HK-2 (cell line): ENCODE results near the gene TRIM17.

Source experiments
- DNase-seq: peaks from one replicate; pipeline ENCODE4 v3.0.0-alpha.2; 2018; ENCODE audit not compliant: unreplicated experiment

Gene TRIM17

DNA sequence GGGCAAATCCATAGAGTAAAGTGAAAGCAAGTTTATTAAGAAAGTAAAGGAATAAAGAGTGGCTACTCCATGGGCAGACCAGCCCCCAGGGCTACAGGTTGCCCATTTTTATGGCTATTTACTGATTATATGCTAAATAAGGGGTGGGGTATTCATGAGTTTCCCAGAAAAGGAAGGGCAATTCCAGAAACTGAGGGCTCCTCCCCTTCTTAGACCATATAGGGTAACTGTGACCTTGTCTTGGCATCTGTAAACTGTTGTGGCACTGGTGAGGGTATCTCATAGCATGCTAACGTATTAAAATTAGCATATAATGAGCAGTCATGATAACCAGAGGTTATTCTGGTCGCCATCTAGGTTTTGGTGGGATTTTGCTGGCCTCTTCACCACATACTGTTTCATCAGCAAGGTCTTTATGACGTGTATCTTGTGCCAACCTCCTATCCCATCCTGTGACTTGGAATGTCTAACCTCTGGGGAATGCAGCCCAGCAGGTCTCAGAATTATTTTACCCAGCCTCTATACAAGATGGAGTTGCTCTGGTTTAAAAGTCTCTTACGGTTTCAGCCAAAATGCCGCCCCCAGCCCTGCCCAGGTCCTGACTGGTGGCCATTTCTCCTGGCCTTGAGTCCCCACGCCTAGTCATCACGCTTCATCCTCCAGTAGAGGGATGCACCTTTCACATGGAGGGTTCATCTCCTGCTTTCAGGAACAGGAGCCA is 982 bp upstream of the TRIM17 start:
- DNase-seq: no peak

DNA sequence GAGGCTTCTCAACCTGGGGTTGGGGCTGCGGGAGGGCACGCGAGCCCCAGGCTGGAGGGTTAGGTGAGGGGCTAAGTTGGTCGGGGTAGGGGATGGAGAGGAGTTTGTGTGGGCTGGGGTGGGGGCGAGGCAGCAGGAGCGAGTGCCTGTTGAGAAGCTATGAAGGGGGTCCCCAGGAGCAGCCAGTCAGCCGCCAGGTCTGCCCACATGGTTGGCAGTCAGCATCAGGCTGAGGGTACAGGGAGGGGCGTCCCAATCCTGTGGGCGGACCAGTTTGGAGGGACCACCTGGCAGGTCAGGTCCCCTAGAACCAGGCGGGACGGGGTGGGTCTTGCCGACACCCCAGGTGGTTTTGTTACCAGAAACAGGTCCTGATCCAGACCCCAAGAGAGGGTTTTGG is 400 bp upstream of the TRIM17 start:
- DNase-seq: no peak

DNA sequence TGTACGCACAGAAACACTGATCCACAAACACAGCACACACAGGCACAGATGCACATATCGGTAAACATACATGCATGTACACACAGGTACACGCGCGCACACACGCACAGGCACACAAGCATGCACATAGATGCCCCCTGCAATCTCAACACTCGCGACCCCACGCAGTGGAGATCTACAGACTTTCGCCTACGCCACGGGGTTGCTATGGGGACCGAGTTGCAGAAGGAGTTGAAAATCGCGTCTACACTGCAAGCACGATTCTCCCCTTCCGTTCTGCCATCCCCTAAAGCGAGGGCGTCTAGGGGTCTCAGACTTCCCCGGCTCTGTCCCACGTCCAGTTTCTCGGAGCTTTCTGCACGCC is 826 bp downstream of the TRIM17 start:
- DNase-seq: no peak

DNA sequence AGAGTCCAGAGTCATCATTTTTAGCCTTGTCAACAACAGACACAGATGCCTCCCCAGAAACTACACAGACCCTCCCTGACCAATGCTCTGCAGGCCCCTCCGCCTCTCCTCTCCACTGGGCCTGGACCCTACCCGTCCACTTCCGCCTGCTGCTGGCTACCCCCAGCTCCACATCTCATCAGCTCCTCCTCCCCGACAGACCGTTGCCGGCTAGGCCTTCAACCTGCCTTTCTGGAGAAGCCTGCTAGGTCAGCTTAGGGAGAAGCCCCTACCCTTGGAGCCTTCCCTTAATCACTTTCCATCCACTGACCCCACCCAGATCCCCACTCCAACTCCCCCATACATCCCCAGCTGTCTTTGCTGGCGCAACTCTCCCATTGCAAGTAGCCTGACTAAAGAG is 1.4 kb downstream of the TRIM17 start:
- DNase-seq: no peak

DNA sequence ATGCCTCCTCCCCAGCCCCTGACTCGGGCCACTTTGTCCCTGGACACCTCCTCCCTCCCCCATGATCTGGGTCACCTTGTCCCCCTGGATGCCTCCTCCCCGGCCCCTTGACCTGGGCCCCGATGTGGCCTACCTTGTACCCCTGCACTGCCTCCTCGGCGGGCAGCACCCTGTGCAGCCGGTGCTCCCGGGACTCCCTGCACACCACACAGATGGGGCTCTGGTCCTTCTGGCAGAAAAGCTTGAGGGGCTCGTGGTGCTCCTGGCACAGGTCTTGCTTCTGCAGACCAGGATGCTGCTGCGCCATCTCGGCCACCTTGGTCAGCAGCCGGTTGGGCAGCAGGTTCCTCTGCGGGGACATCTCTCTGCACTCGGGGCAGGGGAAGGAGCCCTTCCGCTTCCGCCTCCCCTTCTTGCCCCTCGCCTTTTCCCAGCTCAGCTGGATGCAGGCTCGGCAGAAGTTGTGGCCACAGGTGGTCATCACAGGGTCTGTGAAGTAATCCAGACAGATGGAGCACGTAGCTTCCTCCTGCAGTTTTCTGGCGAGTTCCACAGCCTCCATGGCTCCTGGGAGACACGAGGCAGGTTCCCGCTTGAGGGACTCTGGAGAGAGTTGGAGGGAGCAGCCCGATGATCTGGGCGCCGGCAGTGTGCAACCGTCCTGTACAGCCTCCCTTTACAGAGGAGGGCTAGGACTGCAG is 2.0 kb downstream of the TRIM17 start:
- no peak for DNase-seq

DNA sequence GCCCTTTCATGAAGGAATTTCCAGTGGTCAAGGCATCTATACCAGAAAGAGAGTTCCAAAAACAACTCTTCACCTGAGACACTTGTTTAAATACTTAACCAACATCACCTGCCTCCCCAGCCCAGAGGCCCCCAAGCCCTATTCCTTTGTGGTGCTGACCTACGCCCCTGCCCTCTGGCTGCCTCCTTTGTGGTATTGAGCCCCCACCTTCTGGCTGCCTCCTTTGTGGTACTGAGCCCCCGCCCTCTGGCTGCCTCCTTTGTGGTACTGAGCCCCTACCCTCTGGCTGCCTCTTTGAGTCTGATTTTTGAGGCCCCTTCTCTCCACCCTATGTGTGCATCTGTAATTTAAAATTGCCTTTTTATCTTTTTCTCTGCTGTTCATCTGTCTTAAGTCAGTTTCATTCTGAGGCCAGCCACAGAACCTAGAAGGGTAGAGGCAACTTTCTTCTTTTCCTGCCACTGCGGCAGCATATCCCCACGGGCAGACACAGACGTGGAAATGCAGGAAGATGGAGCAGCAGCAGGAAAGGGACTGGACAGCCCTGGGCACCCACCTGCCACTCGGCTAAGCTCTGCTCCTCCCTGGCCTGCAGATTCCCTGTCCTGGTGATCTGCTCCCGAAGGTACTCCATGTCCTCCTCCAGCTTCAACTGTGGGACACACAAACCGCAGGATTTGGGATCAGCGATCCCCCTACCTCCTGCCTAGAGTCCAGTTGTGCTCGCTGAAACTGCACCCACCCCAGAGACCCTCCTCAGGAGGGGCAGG is 3.2 kb downstream of the TRIM17 start:
- no peak for DNase-seq

DNA sequence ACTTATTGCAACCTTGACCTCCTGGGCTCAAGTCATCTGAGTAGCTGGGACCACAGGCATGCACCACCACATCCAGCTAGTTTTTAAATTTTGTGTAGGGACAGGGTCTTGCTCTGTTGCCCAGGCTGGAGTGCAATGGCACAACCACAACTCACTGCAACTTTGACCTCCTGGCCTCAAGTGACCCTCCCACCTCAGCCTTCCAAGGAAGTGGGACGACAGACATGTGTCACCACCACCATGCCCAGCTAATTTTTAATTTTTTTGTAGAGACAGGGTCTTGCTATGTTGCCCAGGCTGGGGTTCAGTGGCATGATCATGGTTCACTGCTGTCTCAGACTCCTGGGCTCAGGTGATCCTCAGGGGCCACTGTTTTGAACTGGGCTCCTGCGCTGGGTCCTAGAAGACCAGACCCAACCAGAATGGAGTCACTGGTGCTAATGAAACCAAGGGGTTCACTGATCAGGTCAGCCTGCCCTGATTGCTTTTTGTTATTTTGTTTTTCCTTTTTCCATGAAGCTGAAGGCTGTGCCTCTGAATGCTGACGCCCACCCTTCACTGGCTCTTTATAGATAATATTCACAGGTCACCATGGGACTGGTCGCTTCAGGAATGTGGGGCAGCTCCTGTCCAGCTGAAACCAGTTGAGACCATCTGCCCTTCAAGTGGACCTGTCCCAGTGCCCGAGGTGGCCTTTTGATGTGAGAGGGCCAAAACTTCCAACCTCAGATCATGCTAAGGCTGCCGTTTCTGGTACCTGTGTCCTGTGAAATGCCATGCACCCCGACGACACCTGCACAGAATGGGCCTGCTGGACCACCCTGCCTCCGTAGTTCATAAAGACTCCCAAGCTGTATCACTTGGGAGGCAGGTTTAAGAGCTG is 4.9 kb downstream of the TRIM17 start:
- DNase-seq: no peak

DNA sequence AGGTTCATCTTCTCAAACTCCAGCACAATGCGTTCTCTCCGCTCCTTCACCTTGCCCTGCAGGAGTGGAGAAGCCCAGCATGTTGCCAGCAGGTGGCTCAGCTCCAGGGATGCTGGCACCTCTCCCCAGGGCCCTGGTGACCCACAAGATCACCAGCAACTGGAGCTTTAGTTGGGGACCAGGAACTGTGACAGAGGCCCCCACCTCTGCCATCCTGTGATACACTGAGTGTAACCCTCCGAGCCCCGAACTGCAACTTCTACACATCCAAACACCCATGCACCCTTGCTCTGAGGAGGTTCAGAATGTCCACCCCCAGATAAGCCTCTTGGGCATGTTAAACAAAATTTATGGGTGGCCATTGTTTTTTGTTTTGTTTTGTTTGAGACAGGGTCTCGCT is 5.5 kb downstream of the TRIM17 start:
- DNase-seq: no peak

DNA sequence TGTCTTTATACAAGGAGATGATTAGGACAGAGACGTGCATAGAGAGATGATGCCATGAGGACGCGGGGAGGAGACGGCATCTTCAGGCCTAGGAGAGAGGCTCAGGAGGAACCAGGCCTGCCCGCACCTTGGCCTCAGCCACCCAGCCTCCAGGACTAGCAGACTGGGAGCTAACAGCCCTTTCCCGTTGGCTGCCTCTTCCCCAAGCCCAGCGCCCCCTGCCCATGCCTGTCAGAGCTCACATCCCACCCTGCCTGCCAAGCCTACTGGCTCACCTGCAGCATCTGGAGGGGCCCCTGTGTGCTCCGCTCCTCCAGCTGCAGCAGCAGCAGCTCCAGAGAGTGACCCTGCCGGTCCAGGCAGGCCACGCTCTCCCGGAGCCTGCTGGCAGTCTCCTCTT is 6.0 kb downstream of the TRIM17 start:
- DNase-seq: no peak

DNA sequence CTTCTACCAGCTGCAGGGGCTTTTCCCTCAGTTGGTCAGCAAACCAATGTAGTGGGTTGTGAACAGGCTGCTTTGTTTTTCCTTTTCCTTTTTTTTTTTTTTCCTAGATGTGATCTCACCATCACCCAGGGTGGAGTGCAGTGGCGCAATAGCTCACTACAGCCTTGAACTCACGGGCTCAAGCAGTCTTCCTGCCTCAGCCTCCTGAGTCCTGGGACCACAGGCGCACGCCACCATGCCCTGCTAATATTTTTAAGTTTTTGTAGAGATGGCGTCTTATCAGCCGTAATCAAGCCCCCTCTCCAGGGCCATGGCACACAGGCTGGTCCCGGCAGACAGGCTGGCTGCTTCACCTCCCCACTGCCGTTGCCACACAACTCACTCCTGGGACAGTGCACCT is 6.6 kb downstream of the TRIM17 start:
- DNase-seq: no peak

DNA sequence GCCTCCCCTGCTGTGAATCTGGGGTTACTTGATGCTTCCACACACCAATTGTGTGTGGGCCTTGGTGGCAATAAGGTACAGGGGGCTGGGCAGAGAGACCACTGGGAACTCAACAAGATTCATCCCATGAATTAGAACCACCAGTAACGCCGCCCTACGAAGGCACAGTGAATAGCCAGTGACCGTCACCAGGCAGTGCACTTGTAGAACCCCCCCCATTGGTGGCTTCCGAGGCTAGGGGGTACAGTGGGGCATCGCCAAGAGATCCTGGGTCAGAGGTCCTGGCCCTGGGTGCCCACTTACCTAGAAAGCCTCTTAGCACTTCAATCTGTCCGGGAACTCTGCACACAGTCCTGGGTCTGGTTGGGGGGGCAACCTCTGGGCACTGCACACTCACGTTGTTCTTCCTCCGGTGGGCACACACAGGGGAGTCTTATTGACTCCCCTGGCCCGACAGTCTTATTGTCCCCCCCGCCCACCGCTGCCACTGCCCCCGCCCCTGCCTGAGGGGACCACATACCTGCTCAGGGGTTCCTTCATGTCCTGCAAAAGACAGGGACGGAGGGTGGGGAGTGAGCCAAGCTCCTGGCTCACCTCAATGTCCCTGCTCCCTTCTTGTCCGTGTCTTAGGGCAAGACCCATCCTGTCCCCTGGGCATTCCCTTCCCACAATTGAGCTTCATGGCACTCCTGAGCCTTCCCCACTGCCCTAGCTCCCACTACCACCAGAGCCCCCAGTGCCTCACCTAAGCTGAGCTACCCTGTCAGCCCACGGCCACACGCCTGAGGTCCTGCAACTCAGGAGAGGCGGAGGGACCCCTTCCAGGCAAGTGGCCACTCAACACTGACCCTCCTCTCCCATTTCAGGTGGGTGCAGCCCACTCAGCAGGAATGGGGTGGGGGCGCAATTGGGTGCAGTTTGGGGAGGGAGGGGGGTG is 7.5 kb downstream of the TRIM17 start:
- no peak for DNase-seq

DNA sequence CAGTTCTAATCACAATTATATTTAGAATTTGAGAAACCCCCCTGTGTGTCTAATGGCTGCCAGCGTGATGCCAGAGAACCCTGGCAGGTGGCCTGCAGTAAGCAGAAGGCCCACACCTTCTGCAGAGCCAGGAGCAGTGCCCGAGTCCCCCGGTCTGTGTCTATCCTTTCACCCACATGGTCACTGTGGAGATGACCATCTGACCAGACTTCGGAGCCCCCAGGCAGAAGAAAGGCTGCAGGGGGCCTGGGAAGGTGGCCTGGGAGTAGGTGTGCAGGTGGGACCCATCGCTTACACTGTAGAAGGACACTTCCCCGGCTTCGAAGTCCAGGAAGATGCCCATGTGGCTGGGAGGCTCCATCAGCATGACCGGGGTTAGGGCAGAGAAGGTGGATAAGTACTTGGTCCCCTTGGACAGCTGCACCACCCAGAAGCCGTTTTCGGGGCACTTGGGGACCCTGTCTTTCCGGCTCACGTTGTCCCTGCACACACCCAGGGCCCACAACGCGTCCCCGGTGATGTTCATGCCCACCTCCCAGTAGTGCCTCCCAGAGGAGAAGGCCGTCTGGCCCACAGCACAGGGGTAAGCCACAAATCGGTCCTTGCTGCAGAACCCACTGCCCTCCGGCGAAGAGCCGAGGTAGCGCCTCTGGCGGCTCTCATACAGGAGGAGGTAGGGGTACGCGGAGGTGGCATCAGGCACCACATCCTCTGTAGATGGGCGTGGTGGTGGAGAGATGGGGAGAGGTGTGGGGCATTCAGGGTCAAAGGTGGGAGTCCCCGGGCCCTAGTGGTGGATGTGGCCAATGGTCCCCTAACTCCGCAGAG is 8.4 kb downstream of the TRIM17 start:
- no peak for DNase-seq

DNA sequence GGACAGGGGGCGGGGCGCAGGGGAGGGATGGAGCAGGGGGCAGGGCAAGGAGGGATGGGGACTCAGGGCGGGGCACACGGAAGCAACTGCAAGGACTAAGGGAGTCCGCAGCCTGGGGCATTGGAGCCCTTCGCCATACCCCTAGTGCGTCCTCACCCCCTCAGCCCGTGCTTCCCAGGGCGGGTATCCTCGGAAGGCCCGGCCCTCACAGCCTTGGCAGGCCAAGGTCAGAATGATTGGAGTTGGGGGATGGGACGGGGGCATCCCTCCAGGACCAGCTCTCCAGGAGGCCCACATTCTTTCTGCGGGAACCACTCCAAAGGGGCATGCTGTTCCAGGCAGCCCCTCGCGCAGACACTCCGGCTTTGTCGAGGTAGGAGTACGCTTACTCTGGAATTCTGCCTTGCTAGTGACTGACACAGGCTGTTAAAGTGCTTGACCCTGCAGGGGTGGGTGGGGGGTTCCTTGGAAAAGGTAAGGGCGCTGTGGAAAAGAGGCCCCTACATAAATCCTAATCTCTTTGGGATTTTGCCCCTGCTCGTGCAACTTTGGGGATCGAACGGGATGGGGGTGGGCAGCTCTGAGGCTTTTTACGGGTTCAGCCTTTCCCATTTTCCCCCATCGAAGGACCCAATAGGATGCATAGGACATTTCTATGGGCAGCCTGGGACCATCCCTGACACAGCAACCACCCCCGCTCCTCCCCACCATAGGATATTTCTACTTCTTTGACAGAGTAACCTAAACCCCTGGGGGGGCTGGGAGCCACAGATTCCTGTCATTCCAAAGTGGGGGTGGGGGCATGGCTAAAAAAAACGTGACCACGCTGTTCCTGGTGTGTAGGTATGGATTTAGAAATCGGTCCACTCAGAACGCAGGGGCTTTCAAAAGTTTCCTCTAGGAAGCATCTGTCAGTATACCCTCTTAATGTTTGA is 9.3 kb downstream of the TRIM17 start:
- no peak for DNase-seq

DNA sequence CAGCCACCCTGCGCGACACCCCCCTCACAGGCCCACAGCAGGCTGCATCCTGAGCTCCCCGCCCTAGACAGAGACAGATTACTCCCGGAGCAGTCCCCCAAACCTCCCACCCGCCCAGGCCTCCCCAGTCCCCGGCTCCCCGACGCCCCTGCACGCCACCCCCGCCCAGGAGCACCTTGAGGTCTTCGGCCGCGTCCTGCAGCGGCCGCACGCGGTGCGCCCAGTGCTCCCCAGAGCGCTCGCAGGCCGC is 10.8 kb downstream of the TRIM17 start:
- DNase-seq: peak; percentile 40

DNA sequence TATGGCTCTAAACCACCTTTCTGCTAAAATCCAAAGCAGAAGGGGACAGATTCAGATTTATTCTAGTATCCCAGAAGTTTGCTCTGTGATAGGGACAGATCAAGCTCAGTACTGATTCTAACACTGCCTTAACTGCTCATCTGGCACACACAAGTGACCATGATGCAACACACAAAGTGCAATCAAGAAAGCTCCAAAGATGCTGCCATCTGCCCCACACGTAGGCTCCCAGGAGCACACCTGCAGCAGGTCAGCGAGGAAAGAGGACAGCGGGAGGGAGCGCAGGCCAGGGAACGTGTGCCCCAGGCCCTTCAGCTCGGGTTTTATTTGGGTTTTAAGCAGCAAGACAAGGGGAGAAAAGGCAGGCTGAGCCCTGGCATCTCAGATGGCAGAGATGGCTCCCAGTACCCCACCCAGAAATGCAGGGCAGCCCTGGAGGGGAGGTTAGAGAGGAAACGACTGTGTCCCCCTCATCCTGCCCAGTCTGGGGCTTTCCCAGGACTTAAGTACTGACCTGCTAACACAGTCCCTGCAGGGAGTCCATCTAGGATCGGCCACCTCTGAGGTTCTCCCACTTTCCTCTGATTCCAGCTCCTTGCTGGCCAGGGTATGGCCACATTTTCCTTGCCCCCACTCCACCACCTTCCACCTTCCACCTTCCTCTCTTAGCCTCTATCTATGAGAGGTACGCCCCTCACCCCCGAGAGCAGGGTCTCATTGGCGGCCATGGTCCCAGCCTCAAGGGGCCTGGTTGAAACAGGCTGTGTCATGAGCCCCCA is 11.3 kb downstream of the TRIM17 start:
- no peak for DNase-seq

DNA sequence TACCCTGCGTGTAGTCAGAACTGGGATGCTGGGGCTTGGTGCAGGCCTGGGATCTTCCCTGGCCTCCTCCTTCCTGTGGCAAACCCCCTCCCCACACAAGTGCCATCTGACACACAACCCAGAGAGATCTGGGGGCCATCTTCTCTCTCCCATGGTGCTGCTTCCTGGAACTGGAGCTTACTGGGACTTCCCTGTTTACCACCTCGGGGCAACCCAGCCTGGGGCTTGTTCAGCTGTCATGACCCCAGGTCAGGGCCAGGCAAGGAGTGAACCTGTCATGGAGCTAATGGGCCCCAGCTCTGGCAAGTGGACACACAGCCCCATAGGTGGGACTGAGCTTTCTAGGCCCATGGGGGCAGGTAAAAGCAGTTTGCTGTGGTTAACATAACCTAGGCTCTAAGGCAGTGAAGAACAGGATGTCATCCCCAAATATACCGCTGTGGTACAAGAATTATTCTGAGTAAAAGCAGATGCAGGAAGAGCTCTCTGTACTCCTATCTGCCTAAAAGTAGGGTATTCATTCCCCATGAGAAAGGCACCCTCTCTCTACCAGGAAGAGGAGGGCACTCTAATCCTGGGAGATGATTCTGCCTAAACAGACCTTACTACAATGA is 12.4 kb downstream of the TRIM17 start:
- DNase-seq: no peak

DNA sequence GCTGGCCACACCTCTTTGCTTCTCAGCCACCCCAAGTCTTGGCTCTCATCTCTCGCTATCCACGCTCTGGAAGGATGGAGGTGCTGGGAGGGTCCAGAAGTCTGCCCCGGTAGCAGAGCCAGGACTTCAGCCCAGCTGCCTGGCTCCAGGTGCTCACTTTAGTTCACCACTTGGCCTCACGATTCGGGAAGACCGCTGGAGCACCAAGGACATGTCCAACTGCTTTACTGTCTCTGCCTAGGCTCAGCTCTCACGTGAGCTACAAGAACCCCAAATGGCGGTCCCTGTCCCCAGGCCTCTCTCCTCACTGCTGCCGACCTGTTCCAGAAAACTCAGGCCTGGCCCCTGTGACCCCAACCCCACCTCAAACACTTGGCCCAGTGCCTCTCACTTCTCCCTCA is 13.4 kb downstream of the TRIM17 start:
- no peak for DNase-seq

DNA sequence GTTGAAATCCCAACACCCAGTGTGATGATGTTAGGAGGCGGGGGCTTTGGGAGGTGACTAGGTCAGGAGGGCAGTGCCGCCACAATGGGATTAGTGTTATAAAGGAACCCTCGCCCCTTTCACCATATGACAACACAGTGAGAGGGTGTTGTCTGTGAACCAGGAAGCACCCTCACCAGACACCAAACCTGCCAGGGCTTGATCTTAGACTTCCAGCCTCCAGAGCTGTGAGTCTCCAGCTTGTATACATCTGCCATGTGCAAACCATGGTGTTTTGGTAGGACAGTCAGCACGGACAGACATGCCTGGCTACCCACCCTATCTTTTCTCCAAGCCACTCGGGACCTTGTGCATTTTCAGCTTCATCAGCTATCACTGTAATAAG is 14.0 kb downstream of the TRIM17 start:
- DNase-seq: no peak
